ENCODE results near the gene MYD88.

The MYD88 gene

GRCh38 chr3:38114052-38114874, 24.2 kb upstream of the MYD88 start:
- DNase-seq: no peak

- no peak for DNase-seq
These were observed 23.4 kb upstream of the MYD88 start for GRCh38 chr3:38114875-38115644.

- no peak for DNase-seq
These were observed 22.6 kb upstream of the MYD88 start for GRCh38 chr3:38115645-38116427.

GRCh38 chr3:38116471-38117162, 21.8 kb upstream of the MYD88 start:
- no peak for DNase-seq

- no peak for DNase-seq
These were observed 21.2 kb upstream of the MYD88 start for GRCh38 chr3:38117163-38117716.

- DNase-seq: peak; percentile 23 to 24
These were observed 20.6 kb upstream of the MYD88 start for GRCh38 chr3:38117748-38118420.

GRCh38 chr3:38118421-38119247, 19.8 kb upstream of the MYD88 start:
- no peak for DNase-seq

- DNase-seq: no peak
These were observed 19.3 kb upstream of the MYD88 start for GRCh38 chr3:38119248-38119544.

GRCh38 chr3:38119821-38120692, 18.4 kb upstream of the MYD88 start:
- DNase-seq: no peak

GRCh38 chr3:38120693-38121450, 17.6 kb upstream of the MYD88 start:
- DNase-seq: no peak

- no peak for DNase-seq
These were observed 17.0 kb upstream of the MYD88 start for GRCh38 chr3:38121451-38121831.

GRCh38 chr3:38121832-38122461, 16.5 kb upstream of the MYD88 start:
- DNase-seq: no peak

- DNase-seq: no peak
These were observed 15.7 kb upstream of the MYD88 start for GRCh38 chr3:38122712-38123290.

- DNase-seq: no peak
These were observed 13.9 kb upstream of the MYD88 start for GRCh38 chr3:38124324-38125122.

GRCh38 chr3:38125305-38126120, 12.9 kb upstream of the MYD88 start:
- DNase-seq: no peak

- DNase-seq: no peak
These were observed 12.2 kb upstream of the MYD88 start for GRCh38 chr3:38126121-38126892.

Measured in bone marrow (tissue), 2 donors.